ENCODE data around the gene OR51B2. TPM values are rescaled to one million over a fixed set of nuclear protein-coding genes. Genes with fewer than 3 reads are reported as not detected.

The OR51B2 gene
- total and polyA plus RNA-seq, 4 donors, result 0.17 to 0.37 TPM; not detected in 2

DNA sequence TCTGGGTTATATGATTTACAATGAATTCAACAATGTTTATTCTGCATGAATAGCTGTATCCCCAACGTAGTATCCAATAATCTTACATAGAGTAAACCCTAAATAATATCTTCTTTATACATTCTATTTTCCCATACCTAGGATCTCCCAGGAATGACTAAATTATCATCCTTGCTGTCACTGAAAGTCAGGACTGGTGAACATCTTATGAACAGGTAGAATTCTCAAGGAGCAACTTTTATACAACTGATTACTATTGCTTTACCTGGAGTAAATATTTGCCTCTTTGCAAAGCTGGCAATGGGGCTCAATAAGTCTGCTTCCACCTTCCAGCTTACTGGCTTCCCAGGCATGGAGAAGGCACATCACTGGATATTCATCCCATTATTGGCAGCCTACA lies 27.1 kb upstream of the OR51B2 start, which contains the start of gene OR51B6:
OR51B6 (plus strand) TSS at position 301 of the 400 bp plus-strand sequence; CDS start at position 301, 0 bp downstream.
- Histone ChIP-seq H3K36me3 (ENCODE audit: control insufficient read depth in 4 of 4, insufficient read depth in 3 of 4, low read depth in 1 of 4, low read length in 3 of 4) (no peaks in the 10 kb centered on the region), H3K27ac (ENCODE audit: low read depth in 1 of 2, low read length in 2 of 2) (no peak within 1 kb of the TSS), H3K9ac (ENCODE audit: low read depth in 1 of 2, low read length in 2 of 2) (no peak within 1 kb of the TSS), H3K27me3 (ENCODE audit: control insufficient read depth in 4 of 4, insufficient read depth in 4 of 4, low read length in 3 of 4) (peaks cover 0 to 6% (median 0%) of the 10 kb centered on the region in 4 donors), H3K4me3 (ENCODE audit: low read depth in 1 of 3, low read length in 3 of 3) (no peak within 1 kb of the TSS), H3K9me3 (ENCODE audit: control insufficient read depth in 4 of 4, low read length in 3 of 4) (no peaks in the 10 kb centered on the region), H3K4me1 (ENCODE audit: control insufficient read depth in 4 of 4, insufficient read depth in 4 of 4, low read length in 3 of 4) (no peaks in the 10 kb centered on the region)
- 57% methylated on average over 1 of the region's 1 CpG for WGBS
- no peak for DNase-seq (ENCODE audit: low spot score)
- TF ChIP-seq RAD21 (IDR thresholded peaks at IDR 0.05) (no peak), EGR1 (IDR thresholded peaks at IDR 0.05; ENCODE audit: low read depth in 2 of 2) (no peak), RXRA (IDR thresholded peaks at IDR 0.05) (no peak), YY1 (IDR thresholded peaks at IDR 0.05) (no peak), HNF4G (IDR thresholded peaks at IDR 0.05) (no peak), FOXA1 (IDR thresholded peaks at IDR 0.05) (no peak), JUND (IDR thresholded peaks at IDR 0.05) (no peak), GABPA (IDR thresholded peaks at IDR 0.05 in 1 of 2, conservative IDR thresholded peaks at IDR 0.05 in 1 of 2) (no peak), HNF4A (conservative IDR thresholded peaks at IDR 0.05) (no peak), FOXA2 (IDR thresholded peaks at IDR 0.05) (no peak)
- TF ChIP-seq, protein P1, sequence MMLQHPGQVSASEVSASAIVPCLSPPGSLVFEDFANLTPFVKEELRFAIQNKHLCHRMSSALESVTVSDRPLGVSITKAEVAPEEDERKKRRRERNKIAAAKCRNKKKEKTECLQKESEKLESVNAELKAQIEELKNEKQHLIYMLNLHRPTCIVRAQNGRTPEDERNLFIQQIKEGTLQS (IDR thresholded peaks at IDR 0.05), result no peak
- TF ChIP-seq, protein P2, sequence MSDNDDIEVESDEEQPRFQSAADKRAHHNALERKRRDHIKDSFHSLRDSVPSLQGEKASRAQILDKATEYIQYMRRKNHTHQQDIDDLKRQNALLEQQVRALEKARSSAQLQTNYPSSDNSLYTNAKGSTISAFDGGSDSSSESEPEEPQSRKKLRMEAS (IDR thresholded peaks at IDR 0.05), result no peak
- TF ChIP-seq, protein P3, sequence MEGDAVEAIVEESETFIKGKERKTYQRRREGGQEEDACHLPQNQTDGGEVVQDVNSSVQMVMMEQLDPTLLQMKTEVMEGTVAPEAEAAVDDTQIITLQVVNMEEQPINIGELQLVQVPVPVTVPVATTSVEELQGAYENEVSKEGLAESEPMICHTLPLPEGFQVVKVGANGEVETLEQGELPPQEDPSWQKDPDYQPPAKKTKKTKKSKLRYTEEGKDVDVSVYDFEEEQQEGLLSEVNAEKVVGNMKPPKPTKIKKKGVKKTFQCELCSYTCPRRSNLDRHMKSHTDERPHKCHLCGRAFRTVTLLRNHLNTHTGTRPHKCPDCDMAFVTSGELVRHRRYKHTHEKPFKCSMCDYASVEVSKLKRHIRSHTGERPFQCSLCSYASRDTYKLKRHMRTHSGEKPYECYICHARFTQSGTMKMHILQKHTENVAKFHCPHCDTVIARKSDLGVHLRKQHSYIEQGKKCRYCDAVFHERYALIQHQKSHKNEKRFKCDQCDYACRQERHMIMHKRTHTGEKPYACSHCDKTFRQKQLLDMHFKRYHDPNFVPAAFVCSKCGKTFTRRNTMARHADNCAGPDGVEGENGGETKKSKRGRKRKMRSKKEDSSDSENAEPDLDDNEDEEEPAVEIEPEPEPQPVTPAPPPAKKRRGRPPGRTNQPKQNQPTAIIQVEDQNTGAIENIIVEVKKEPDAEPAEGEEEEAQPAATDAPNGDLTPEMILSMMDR (IDR thresholded peaks at IDR 0.05; ENCODE audit: low read depth, low read length, missing input control), result no peak
- TF ChIP-seq, protein P4, sequence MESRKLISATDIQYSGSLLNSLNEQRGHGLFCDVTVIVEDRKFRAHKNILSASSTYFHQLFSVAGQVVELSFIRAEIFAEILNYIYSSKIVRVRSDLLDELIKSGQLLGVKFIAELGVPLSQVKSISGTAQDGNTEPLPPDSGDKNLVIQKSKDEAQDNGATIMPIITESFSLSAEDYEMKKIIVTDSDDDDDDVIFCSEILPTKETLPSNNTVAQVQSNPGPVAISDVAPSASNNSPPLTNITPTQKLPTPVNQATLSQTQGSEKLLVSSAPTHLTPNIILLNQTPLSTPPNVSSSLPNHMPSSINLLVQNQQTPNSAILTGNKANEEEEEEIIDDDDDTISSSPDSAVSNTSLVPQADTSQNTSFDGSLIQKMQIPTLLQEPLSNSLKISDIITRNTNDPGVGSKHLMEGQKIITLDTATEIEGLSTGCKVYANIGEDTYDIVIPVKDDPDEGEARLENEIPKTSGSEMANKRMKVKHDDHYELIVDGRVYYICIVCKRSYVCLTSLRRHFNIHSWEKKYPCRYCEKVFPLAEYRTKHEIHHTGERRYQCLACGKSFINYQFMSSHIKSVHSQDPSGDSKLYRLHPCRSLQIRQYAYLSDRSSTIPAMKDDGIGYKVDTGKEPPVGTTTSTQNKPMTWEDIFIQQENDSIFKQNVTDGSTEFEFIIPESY (IDR thresholded peaks at IDR 0.05), result no peak
- TF ChIP-seq, protein P5, sequence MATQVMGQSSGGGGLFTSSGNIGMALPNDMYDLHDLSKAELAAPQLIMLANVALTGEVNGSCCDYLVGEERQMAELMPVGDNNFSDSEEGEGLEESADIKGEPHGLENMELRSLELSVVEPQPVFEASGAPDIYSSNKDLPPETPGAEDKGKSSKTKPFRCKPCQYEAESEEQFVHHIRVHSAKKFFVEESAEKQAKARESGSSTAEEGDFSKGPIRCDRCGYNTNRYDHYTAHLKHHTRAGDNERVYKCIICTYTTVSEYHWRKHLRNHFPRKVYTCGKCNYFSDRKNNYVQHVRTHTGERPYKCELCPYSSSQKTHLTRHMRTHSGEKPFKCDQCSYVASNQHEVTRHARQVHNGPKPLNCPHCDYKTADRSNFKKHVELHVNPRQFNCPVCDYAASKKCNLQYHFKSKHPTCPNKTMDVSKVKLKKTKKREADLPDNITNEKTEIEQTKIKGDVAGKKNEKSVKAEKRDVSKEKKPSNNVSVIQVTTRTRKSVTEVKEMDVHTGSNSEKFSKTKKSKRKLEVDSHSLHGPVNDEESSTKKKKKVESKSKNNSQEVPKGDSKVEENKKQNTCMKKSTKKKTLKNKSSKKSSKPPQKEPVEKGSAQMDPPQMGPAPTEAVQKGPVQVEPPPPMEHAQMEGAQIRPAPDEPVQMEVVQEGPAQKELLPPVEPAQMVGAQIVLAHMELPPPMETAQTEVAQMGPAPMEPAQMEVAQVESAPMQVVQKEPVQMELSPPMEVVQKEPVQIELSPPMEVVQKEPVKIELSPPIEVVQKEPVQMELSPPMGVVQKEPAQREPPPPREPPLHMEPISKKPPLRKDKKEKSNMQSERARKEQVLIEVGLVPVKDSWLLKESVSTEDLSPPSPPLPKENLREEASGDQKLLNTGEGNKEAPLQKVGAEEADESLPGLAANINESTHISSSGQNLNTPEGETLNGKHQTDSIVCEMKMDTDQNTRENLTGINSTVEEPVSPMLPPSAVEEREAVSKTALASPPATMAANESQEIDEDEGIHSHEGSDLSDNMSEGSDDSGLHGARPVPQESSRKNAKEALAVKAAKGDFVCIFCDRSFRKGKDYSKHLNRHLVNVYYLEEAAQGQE (IDR thresholded peaks at IDR 0.05), result no peak

DNA sequence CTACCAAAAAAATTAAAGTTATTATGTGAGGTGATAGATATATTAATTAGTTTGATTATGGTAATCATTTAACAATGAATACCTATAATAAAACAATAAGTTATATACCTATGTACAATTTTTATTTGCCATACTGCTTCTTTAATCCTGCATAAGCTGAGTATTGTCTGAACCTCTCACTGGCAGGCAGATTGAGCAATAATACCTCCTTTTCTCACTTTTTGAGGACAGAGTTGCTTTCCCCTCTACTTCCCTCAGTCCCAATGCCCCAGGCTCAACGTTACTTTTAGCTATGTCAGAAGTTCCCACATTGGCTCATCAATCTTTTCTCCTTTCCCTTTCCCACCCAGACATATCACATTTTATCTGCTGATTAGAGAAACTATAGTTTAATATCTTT lies 25.5 kb upstream of the OR51B2 start:
- Histone ChIP-seq H3K4me3 (ENCODE audit: low read depth in 1 of 3, low read length in 3 of 3) (no peak overlapping the region), H3K36me3 (ENCODE audit: control insufficient read depth in 4 of 4, insufficient read depth in 3 of 4, low read depth in 1 of 4, low read length in 3 of 4) (no peaks in the 10 kb centered on the region), H3K9me3 (ENCODE audit: control insufficient read depth in 4 of 4, low read length in 3 of 4) (no peaks in the 10 kb centered on the region), H3K27me3 (ENCODE audit: control insufficient read depth in 4 of 4, insufficient read depth in 4 of 4, low read length in 3 of 4) (peaks cover 0 to 6% (median 0%) of the 10 kb centered on the region in 4 donors), H3K27ac (ENCODE audit: low read depth in 1 of 2, low read length in 2 of 2) (no peak overlapping the region), H3K9ac (ENCODE audit: low read depth in 1 of 2, low read length in 2 of 2) (no peak overlapping the region), H3K4me1 (ENCODE audit: control insufficient read depth in 4 of 4, insufficient read depth in 4 of 4, low read length in 3 of 4) (no peaks in the 10 kb centered on the region)
- 36% methylated on average over 1 of the region's 1 CpG for WGBS
- DNase-seq (ENCODE audit: low spot score), result no peak
- TF ChIP-seq, protein P1 (IDR thresholded peaks at IDR 0.05), result no peak
- TF ChIP-seq TAF1 (conservative IDR thresholded peaks at IDR 0.05) (no peak), EGR1 (IDR thresholded peaks at IDR 0.05; ENCODE audit: low read depth in 2 of 2) (no peak), YY1 (IDR thresholded peaks at IDR 0.05) (no peak), NR2F2 (IDR thresholded peaks at IDR 0.05) (no peak), RAD21 (IDR thresholded peaks at IDR 0.05) (no peak)
- TF ChIP-seq, protein P5 (IDR thresholded peaks at IDR 0.05), result no peak
- TF ChIP-seq, protein P2 (IDR thresholded peaks at IDR 0.05), result no peak
- TF ChIP-seq, protein P4 (IDR thresholded peaks at IDR 0.05), result no peak
